GM12801 (cell line): Measurements from ENCODE around the gene TNNT3.

ENCODE experiments used
- TF ChIP-seq, protein P1 (sequence below): IDR thresholded peaks from one replicate; pipeline ENCODE4 v1.5.1; 2011; ENCODE audit warnings: control low read depth; ENCODE audit not compliant: insufficient read length; ENCODE audit errors: extremely low read depth

Gene TNNT3

DNA sequence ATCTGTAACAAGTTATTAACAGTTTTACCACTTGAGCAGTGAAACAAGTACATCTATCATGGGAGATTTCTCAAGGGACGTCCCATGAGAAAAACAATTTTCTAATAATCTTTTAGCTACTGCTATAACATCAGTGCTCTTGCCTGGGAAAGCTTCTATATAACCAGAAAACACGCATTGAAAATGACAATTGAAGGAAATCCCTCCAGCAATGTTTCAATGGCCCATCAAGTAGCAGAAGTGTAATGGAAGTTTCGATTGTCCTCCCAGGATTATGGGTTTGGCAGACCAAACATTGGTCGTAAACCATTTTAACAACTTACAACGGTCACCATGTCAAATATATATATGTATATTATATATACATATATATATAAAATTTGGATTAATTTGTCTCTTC is 19.8 kb upstream of the TNNT3 start:
- TF ChIP-seq, protein P1, sequence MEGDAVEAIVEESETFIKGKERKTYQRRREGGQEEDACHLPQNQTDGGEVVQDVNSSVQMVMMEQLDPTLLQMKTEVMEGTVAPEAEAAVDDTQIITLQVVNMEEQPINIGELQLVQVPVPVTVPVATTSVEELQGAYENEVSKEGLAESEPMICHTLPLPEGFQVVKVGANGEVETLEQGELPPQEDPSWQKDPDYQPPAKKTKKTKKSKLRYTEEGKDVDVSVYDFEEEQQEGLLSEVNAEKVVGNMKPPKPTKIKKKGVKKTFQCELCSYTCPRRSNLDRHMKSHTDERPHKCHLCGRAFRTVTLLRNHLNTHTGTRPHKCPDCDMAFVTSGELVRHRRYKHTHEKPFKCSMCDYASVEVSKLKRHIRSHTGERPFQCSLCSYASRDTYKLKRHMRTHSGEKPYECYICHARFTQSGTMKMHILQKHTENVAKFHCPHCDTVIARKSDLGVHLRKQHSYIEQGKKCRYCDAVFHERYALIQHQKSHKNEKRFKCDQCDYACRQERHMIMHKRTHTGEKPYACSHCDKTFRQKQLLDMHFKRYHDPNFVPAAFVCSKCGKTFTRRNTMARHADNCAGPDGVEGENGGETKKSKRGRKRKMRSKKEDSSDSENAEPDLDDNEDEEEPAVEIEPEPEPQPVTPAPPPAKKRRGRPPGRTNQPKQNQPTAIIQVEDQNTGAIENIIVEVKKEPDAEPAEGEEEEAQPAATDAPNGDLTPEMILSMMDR, result no peak

DNA sequence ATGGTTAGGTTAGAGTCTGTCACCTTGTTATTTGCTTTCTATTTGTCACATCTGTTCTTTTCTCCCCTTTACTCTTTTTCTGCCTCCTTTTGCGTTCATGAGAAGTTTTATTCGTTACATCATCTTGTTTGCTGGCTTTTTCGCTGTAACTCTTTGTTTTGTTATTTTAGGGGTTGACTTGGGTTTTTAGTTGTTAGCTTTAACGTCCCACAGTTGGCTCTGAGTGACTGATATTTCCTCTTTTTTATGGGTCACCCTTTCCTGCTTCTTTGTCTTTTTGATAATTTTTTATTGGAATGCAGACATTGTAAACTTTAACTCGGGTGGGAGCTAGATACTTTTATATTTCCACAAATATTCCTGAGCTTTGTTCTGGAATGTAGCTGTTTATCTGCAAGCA is 13.3 kb upstream of the TNNT3 start:
- TF ChIP-seq, protein P1, result no peak

DNA sequence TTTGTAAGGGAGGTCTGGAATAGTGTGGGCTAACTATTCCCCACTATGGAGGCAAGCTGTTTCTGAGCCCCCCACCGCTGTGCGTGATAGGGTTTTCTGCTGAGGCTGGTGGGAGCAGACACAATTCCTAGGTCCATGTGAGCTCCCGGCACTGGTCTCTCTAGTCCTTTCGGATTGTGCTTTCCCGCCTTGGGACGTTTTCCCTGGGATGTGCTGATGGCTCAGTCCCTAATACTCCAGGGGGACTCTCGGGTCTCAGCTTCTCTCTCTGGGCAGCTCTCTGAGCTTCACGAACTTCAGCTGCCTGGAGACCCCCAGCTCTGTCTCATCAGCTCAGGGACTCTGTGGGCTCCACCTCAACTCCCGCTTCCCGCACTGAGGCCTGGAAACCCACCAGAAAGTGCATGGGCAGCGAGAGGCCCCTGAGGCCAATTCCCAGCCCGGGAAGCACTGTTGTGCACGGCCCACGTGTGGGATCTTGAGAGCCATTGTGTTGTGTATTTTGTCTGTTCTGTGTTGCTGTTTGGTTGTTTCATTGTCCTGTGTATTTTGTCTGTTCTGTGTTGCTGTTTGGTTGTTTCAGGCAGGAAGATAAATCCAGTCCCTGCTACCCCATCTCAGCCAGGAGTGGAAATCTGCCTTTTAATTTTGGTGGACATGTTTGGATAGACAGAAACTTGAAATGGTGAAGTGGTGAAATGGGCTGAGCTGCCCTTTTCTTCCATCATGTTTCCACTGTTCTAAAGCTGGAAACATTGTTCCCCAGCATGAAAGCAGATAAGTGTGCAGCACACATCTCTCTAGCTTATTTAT is 12.7 kb upstream of the TNNT3 start:
- TF ChIP-seq, protein P1, result no peak

DNA sequence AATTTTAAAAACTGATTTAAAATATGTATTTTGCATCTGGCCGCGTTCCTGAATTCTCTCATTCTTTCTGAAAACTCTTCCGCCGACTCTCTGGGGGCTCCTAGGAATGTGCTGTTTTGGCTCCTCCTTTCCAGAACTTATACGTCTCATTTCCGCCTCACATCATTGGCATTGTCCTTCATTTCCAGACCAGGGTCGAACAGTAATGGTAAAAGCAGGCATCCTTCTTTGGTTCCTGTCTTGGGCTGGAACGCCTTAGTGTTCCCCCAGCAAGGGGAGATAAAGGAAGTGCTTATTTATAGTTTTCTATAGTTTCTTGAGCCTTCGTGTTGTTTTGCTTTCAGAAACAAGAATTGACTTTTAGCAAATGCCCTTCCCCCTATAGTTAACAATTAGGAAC is 10.9 kb upstream of the TNNT3 start:
- TF ChIP-seq, protein P1, result no peak

DNA sequence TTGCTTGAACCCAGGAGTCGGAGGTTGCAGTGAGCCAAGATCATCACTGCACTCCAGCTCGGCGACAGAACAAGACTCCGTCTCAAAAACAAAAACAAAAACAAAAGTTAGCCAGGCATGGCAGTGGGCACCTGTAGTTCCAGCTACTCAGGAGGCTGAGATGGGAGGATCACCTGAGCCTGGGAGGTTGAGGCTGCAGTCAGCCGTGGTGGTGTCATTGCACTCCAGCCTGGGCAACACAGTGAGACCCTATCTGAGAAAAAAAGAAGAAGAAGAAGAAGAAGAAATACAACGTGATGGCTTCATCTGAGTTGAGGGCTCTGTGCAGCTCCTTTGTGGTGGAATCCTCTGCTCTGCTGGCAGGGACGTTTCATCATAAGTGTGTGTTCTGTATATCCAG is 10.0 kb upstream of the TNNT3 start:
- TF ChIP-seq, protein P1, result no peak

DNA sequence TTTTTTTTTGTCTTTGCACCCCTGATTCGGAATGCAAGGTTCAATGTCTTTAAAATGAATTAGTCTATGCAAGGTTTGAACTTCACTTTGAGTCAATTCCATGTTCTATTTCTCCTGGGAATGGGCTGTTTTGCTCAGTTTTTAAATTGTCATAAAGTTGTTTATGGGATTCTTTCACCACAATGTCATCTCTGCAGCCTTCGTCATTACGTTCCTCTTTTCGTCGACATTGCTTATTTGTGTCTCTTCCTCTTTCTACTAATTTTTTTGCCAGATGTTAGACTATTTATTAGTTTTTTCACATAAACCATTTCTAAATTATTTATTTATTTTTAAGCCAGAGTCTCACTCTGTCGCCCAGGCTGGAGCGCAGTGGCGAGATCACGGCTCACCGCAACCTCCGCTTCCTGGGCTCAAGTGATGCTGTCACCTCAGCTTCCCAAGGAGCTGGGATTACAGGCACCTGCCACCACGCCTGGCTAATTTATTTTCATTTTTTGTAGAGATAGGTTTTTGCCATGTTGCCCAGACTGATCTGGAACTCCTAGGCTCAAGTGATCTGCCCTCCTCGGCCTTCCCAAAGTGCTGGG is 7.1 kb upstream of the TNNT3 start:
- TF ChIP-seq, protein P1, result no peak

DNA sequence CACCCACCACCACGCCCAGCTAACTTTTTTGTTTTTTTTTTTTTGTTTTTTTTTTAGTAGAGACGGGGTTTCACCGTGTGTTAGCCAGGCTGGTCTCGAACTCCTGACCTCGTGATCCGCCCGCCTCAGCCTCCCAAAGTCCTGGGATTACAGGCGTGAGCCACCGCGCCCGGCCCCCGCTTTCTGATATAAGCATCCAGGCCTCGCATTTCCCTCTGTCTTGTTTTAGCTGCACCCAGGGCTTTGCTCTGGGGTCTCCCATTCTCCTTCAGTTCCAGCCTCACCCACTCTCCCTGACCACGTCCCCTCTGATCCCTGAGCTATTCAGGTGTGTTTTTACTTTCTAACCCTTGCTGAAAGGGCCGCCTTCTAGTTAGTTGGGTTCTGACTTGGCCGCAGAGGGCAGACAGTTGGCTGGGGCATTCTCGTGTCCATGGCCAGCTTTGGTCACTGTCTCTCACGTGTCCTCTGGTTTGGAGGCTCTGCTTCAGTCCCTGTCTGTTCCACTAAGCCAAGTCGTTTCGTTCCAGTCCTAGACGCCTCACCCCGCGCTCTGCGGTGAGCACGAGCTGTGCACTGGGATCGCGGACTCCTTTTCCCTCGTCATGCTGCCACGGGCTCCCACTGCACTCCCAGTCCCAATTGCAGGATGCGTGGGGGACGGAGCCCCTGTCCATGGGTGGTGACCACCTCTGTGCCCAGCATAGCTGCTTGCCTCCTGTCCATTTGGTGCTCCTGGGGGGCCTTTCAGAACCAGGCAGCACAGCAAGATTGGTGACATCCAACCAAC is 6.0 kb upstream of the TNNT3 start:
- TF ChIP-seq, protein P1, result no peak
